GM19193 (cell line): ENCODE data around the gene LAP3.

Experiments used
- POLR2A ChIP-seq: IDR thresholded peaks from 4 replicates; pipeline ENCODE4 v1.6.1; 2011; ENCODE audit not compliant: insufficient read depth, insufficient read length; ENCODE audit errors: extremely low read depth

Gene LAP3

DNA sequence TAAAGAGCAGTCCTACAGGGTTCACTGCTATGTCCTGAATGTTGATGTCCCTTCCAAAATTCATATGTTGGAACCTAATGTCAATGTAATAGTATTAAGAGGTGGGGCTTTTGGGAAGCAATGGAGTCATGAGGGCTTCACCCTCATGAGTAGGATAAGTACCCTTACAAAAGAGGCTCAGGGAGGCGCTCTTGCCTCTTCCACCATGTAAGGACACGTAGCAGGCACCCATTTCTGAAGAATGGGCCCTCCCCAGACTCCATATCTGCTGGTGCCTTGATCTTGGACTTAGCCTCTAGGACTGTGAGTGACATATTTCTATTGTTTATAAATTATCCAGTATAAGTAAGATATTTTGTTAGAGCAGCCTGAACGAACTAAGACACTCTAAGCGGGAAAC lies 53.2 kb downstream of the LAP3 start:
- TF ChIP-seq POLR2A: no peak

DNA sequence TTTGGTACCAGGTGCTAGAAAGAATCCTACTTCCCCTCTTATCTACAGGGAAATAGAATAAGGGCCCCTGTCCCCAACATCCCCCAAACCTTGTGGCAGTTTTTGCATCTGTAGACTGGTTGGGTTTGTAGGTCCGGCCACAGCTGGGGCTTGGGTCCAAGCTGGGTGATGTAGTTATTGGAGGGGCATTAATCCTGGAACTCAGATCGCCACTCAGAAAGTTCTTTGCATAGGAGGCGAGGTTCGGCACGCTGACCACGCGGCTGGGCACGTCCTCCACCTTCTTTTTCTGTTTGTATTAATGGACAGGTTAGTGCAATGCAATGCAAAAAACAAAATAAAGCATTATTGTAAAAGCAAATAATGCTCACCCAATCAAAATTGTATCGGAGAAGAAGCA lies 56.6 kb downstream of the LAP3 start:
- TF ChIP-seq POLR2A: no peak

DNA sequence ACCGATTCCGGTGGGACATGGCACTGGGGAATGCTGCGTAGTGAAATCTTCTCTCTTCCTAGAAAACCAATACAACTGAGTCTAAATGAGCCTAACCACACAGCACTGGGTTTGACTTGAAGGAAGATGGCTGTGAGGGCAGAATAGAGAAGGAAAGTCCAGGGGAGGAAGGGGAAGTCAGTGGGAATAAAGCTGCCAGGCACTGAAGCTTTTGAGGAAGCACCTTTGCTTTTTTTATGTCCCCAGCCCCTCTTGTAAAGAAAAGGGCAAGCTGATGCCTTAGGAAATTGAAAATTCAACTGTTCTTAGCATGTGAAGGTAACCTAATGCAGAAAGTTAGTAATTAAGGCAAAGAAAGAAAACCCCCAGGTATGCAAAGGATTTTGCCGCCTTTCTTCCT lies 58.1 kb downstream of the LAP3 start:
- TF ChIP-seq POLR2A: no peak

DNA sequence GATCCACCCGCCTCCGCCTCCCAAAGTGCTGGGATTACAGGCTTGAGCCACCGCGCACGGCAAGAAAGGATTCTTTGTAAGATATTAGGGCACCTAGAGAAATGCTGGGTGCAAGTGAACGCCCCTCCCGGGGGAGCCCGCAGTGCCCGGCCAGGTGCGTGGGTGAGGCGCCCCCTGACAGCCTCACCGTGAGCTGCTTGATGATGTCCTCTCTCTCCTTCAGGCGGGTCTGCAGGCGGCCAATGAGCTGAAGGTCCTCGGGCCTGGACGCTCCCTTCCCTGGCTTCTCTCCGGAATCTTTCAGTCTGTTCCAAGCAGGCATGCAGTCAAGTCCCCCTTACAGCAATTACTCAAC lies 59.3 kb downstream of the LAP3 start:
- no peak for TF ChIP-seq POLR2A

DNA sequence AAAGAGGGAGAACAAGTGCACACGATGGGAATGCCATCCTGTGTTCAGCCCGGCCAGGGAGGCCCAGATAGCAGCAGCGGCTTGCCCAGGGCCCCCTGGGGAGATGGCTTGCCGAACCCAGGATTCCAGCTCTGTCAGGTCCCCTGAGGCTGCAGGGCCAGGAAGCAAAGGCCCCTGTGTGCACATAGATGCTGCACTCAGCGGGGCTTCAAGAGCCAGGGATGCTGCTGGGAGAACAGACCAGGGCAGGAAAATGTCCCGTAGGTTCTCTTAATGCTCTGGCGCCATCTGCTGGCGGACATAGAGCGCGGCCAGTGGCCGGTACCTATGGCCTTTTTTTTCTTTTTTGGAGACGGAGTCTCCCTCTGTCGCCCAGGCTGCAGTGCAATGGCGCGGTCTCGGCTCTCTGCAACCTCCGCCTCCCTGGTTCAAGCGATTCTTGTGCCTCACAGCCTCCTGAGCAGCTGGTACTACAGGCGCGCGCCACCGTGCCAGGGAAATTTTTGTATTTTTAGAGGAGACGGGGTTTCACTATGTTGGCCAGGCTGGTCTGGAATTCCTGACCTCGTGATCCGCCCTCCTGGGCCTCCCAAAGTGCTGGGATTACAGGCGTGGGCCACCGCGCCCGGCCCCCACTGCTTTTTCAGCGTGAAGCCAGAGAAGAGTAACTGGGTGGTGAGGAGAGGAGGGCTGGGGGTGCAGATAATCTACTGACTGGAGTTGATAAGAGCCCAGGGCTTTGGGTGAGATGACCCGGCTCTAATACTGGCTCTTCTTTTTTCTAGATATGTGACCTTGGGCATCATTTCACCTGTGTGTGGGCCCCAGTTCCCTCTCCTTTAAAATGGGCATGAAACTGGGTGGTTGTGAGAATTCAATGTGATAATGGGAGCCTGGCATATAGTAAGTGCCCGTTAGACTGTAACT lies 60.0 kb downstream of the LAP3 start:
- no peak for TF ChIP-seq POLR2A

DNA sequence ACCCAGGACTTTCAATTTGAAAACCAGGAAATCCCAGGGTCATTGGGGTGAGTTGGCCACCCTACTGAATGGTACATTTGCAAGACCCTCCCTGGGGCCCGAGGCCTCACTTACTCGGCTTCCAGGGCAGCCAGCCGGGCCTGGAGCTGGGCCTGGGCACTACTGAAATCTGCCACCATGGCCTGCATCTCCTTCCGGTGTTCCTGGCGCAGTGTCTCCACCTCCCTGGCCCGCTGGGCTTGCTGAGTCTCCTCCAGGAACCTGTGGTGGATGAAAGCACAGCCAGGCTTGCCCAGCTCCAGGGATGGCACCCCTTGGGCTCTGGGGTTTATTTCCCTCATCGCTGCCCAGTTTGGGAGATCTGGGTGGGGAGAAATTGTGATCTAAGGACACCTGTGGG lies 62.1 kb downstream of the LAP3 start:
- TF ChIP-seq POLR2A: no peak

DNA sequence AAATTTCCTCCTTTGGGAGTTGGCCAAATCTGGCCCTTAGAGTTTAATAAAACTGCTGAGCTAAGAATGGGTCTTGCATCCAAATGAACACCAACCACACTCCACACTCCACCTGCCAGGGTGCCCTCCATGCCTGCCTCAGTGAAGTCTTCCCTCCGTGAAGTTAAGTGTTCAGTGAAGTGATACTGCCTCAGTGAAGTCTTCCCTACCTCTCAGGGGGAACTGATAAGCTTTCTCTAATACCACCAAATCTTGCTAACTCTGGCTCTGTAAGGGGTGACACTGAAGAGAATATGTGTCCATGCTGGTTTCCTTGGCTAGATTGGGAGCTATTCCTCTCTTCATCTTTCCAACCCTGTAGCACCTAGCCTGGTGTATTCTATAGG lies 65.4 kb downstream of the LAP3 start:
- no peak for TF ChIP-seq POLR2A

DNA sequence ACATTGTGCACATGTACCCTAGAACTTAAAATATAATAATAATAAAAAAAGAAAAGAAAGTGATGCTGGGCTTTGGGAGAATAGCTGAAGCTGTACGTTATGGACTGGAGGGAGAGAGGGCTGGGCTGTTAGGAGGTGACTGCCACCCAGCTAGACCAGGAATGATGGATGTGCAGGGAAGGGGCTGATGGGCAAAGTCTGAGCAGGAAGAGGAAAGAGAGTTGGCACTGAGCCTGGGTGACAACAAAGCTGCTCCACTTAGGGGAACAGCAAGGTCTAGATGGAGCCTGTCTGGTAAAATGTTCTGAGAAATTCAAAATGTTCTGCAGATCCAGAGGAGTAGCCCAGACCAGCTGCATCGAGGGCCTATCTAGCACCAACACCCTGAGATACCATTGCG lies 69.7 kb downstream of the LAP3 start:
- no peak for TF ChIP-seq POLR2A

DNA sequence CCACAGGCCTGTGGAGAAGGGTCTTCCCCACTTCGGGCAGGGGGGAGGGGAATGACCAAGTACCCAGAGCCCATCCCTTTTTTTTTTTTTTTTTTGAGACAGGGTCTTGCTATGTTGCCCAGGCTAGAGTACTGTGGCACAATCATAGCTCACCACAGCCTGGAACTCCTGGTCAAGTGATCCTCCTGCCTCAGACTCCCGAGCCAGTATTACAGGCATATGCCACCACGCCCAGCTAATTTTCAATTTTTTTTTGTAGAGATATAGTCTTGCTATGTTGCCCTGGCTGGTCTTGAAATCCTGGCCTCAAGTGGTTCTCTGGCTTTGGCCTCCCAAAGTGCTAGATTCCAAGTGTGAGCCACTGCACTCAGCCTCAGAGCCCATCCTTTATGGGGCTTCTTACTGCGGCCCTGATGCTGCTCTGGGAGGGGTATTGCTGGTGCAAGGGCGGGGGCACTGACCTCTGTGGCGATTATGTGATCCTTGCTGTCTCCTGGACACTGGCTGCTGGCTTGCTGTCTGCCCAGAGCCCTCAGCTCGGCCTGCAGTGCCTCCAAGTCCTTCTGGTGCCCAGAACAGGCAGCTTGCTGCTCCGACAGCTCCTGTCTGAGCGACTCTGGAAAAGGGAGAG lies 70.3 kb downstream of the LAP3 start:
- no peak for TF ChIP-seq POLR2A

DNA sequence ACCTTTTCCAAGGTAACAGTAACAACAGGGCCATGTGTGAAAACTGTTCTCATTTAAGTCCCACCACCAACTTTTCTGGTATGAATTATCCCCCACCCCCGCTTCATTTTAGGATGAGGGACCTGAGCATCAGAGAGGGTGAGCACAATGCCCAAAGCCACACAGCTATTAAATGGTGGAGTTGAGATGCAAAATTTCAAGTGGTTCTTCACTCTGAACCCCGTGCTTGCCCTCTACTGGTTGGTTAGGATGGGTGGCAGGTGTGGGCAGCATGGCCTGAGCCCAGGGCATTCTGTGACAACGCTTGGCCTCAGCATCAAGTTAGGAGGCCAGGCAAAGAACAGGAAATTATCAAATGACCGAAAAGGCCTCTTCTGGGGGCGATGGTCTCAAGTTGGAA lies 70.9 kb downstream of the LAP3 start:
- TF ChIP-seq POLR2A: no peak

DNA sequence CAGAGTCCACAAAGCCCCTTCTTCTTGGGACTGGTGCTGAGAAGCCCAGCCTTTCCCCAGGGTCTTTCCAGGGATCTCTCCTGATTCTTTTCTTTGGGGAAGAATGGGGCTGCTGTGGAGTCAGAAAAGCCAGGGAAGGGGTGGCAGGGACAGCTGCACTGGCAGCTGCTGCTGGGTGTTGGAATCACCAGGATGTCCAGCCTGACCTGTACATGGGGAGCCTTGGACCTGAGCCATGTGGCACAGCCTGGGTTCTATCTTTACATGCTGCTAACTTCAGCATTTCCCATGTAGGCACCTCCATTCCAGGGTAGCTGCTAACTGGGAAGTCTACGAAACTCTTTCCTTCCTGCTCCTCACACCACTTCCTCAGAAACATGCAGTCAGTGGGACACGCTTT lies 73.4 kb downstream of the LAP3 start:
- TF ChIP-seq POLR2A: no peak

DNA sequence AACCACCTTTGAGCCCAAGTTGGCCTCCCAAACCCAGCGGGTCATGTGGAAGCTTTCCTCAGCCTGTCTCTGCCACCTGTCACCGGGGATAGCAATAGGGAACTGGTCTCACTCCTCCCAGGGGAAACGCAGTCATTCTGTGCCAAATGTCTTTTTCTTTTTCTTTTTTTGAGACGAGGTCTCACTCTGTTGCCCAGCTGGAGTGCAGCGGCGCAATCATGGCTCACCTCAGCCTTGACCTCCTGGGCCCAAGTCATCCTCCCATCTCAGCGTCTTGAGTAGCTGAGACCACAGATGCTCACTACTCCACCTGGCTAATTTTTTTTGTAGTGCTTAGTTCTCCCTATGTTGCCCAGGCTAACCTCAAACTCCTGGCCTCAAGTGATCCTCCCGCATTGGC lies 77.7 kb downstream of the LAP3 start:
- TF ChIP-seq POLR2A: no peak

DNA sequence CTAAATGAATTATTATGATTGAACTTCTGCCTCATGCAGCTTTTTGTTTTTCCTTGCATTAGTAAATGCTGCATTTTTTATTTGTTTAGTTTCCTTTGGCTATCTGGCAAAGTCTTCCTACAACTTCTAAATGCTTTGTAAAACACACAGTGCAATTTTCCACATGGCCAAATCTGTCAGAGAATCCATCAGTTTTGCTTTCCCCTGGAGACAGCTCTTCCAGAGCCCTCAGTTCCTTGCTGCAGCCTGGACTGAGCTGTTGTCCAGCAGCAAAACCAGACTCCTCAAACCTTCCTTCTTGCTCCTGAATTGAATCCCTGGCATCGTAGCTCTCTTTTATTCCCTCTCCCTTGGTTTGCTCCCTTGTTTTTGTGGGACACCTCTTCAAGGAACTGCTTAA lies 80.1 kb downstream of the LAP3 start:
- TF ChIP-seq POLR2A: no peak
